B cell (primary cell): ENCODE data around the gene BID. TPM values are rescaled to one million over a fixed set of nuclear protein-coding genes. Genes with fewer than 3 reads are reported as not detected.

Experiments used
- ATAC-seq: fragments of 200-7000 bp; cut with Tn5 transposase; one replicate; pipeline ENCODE4 v1.10.0; 2021; ENCODE audit warnings: low read depth, mild to moderate bottlenecking, moderate number of reproducible peaks, moderate library complexity
- CTCF ChIA-PET: fragments of 350-600 bp; sonication (Branson Sonifier 250); formaldehyde crosslinking; loops from one replicate; lab custom pipeline; 2021; ENCODE audit warnings: antibody characterized with exemption, inconsistent platforms; lab: Charles Lee
- POLR2A ChIA-PET: fragments of 350-600 bp; sonication (Branson Sonifier 250); formaldehyde crosslinking; loops from one replicate; lab custom pipeline; 2021; ENCODE audit warnings: antibody characterized with exemption; lab: Charles Lee
- DNase-seq: peaks from one replicate; pipeline ENCODE4 v3.0.0; 2013
- H2AFZ ChIP-seq: 2 replicates; pipeline ENCODE4 v1.6.1; 2012; ENCODE audit warnings: mild to moderate bottlenecking, low read depth, low read length; ENCODE audit not compliant: insufficient read depth, poor library complexity, severe bottlenecking
- H3K27ac ChIP-seq, 2 donors: 1 replicate in 1 of 2; 2 replicates in 1 of 2; pipeline ENCODE4 v1.5.1; 2012 to 2013; ENCODE audit warnings: low read length in 2 of 2, mild to moderate bottlenecking in 2 of 2, moderate library complexity in 1 of 2
- H3K27me3 ChIP-seq, 4 experiments: fragments of 200-600 bp in 1 of 4; sonication (generic) in 1 of 4; replicated peaks in 1 of 4; 1 replicate in 2 of 4; 2 replicates in 2 of 4; pipeline versions ENCODE4 v1.6.1 to v1.7.0; 2013 to 2016; ENCODE audit warnings: low read length in 3 of 4, mild to moderate bottlenecking in 2 of 4, mixed read lengths in 1 of 4, moderate library complexity in 1 of 4; ENCODE audit not compliant: insufficient read depth in 4 of 4, control insufficient read depth in 3 of 4; ENCODE audit errors: control extremely low read depth in 1 of 4
- H3K36me3 ChIP-seq, 2 experiments: replicated peaks in 1 of 2; 1 replicate in 1 of 2; 2 replicates in 1 of 2; pipeline versions ENCODE4 v1.6.1 to v1.7.1; 2013; ENCODE audit warnings: low read length in 1 of 2; ENCODE audit not compliant: insufficient read depth in 2 of 2, control insufficient read depth in 1 of 2; ENCODE audit errors: control extremely low read depth in 1 of 2, extremely low read depth in 1 of 2
- H3K4me1 ChIP-seq, 2 donors: fragments of 200-600 bp in 1 of 2; sonication (generic) in 1 of 2; 1 replicate in 1 of 2; 2 replicates in 1 of 2; pipeline versions ENCODE4 v1.5.1 to v1.6.1; 2013 to 2017; ENCODE audit warnings: low read length in 2 of 2; ENCODE audit not compliant: control insufficient read depth in 2 of 2, insufficient read depth in 2 of 2
- H3K4me2 ChIP-seq: replicated peaks from 2 replicates; pipeline ENCODE3; 2012; ENCODE audit warnings: mild to moderate bottlenecking, low read depth, low read length; ENCODE audit not compliant: poor library complexity, severe bottlenecking
- H3K4me3 ChIP-seq, 5 experiments: fragments of 200-600 bp in 1 of 5; sonication (generic) in 1 of 5; 1 replicate in 3 of 5; 2 replicates in 2 of 5; pipeline versions ENCODE4 v1.5.1 to v1.7.0; 2011 to 2016; ENCODE audit warnings: low read length in 4 of 5, mild to moderate bottlenecking in 4 of 5, low read depth in 2 of 5, control low read depth in 1 of 5, moderate library complexity in 1 of 5; ENCODE audit not compliant: insufficient read depth in 1 of 5; ENCODE audit errors: control extremely low read depth in 1 of 5, extremely low read depth in 1 of 5
- H3K79me2 ChIP-seq: fragments of 200-600 bp; sonication (generic); one replicate; pipeline ENCODE4 v1.6.0; 2016; ENCODE audit warnings: low read length; ENCODE audit not compliant: control insufficient read depth, insufficient read depth
- H3K9ac ChIP-seq: fragments of 200-600 bp; sonication (generic); 2 replicates; pipeline ENCODE4 v1.6.1; 2017; ENCODE audit warnings: mild to moderate bottlenecking, low read length, moderate library complexity
- H3K9me3 ChIP-seq, 3 donors: one replicate each; pipeline versions ENCODE4 v1.6.1 to v1.7.1; 2013; ENCODE audit warnings: low read length in 2 of 3; ENCODE audit not compliant: control insufficient read depth in 2 of 3, insufficient read depth in 1 of 3; ENCODE audit errors: control extremely low read depth in 1 of 3
- H4K20me1 ChIP-seq: 2 replicates; pipeline ENCODE4 v1.6.0; 2012; ENCODE audit warnings: mild to moderate bottlenecking, low read length; ENCODE audit not compliant: insufficient read depth, control insufficient read depth, poor library complexity, severe bottlenecking
- H3K27ac Mint-ChIP-seq: one replicate; pipeline ENCODE4 v1.8.0; 2021; ENCODE audit warnings: mixed read lengths
- H3K27me3 Mint-ChIP-seq: one replicate; pipeline ENCODE4 v1.8.0; 2021; ENCODE audit warnings: mixed read lengths
- H3K4me1 Mint-ChIP-seq: one replicate; pipeline ENCODE4 v1.8.0; 2021; ENCODE audit warnings: mixed read lengths
- H3K4me3 Mint-ChIP-seq: one replicate; pipeline ENCODE4 v1.8.0; 2021; ENCODE audit warnings: mixed read lengths
- H3K9me3 Mint-ChIP-seq: one replicate; pipeline ENCODE4 v1.8.0; 2022; ENCODE audit warnings: mixed read lengths; ENCODE audit not compliant: insufficient read depth
- EZH2 ChIP-seq: IDR thresholded peaks from 2 replicates; pipeline ENCODE4 v1.6.1; 2012; ENCODE audit warnings: borderline replicate concordance, low read depth, mild to moderate bottlenecking, moderate library complexity, low read length; ENCODE audit not compliant: insufficient read depth, poor library complexity, severe bottlenecking
- WGBS: methylation state at CpG from one replicate; pipeline ENCODE4 v1.1.5; 2013; ENCODE audit warnings: missing lambda C conversion rate; ENCODE audit not compliant: insufficient coverage; 5-methylcytosine and 5-hydroxymethylcytosine counted together
- intact Hi-C: fragments of 100-400 bp; cut with micrococcal nuclease; formaldehyde crosslinking; loops from one replicate; pipeline ENCODE4 v1.10.0; 2022
- polyA plus RNA-seq: library from polyadenylated mRNA; depleted of rRNA; stranded (reverse); fragments of >200 nt; gene quantifications from 2 replicates; pipeline ENCODE4 v1.2.3, GENCODE V29; 2012
- total RNA-seq, 2 donors: library from RNA; stranded (reverse); fragments of 120-200 nt in 1 of 2; gene quantifications; 1 replicate in 1 of 2; 2 replicates in 1 of 2; pipeline versions ENCODE4 v1.2.3 to v1.2.4, GENCODE V29; 2013 to 2022
- TF ChIP-seq, protein P1 (sequence below): fragments of 200-600 bp; IDR thresholded peaks from one replicate; pipeline ENCODE4 v1.8.0; 2022; ENCODE audit warnings: antibody characterized with exemption, mild to moderate bottlenecking

Gene BID
- total and polyA plus RNA-seq, 2 donors (not counting 1 experiment from before 2014, with no cell fraction given) = 17.5 to 23.3 TPM

- ChIA-PET CTCF (interaction anchor here (0.9 to 3.0 kb wide), 5 partner anchors 10 to 297 kb away, joined by 3 to 10 read pairs (median 4); no protein-coding TSS in a partner anchor), POLR2A (interaction anchor here (0.9 kb wide), 1 partner anchor 18 kb away, joined by 9 read pairs; no protein-coding TSS in a partner anchor)
- Mint-ChIP-seq H3K27ac (peak overlapping the region; percentile 79), H3K4me3 (peak overlapping the region; percentile 96), H3K4me1 (peaks cover 72% of the 10 kb centered on the region), H3K27me3 (no peaks in the 10 kb centered on the region), H3K9me3 (no peaks in the 10 kb centered on the region)
- peaks cover 51 to 72% of the 10 kb centered on the region in 2 donors for H3K4me1 ChIP-seq
- no peak overlapping the region for H3K27ac ChIP-seq
- H3K4me2 ChIP-seq = peak overlapping the region; percentile 88
- WGBS = 68% methylated on average over 21 of the region's 27 CpGs
- peaks cover 5% of the 10 kb centered on the region for H4K20me1 ChIP-seq
- ATAC-seq = no peak
- no peaks in the 10 kb centered on the region for H3K27me3 ChIP-seq
- peaks cover 0 to 12% (median 0%) of the 10 kb centered on the region in 3 donors for H3K9me3 ChIP-seq
- DNase-seq = peak; percentile 19
- no peak overlapping the region for H3K4me3 ChIP-seq
- TF ChIP-seq, protein P1, sequence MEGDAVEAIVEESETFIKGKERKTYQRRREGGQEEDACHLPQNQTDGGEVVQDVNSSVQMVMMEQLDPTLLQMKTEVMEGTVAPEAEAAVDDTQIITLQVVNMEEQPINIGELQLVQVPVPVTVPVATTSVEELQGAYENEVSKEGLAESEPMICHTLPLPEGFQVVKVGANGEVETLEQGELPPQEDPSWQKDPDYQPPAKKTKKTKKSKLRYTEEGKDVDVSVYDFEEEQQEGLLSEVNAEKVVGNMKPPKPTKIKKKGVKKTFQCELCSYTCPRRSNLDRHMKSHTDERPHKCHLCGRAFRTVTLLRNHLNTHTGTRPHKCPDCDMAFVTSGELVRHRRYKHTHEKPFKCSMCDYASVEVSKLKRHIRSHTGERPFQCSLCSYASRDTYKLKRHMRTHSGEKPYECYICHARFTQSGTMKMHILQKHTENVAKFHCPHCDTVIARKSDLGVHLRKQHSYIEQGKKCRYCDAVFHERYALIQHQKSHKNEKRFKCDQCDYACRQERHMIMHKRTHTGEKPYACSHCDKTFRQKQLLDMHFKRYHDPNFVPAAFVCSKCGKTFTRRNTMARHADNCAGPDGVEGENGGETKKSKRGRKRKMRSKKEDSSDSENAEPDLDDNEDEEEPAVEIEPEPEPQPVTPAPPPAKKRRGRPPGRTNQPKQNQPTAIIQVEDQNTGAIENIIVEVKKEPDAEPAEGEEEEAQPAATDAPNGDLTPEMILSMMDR = no peak
- no peak for TF ChIP-seq EZH2
- H2AFZ ChIP-seq = no peak overlapping the region
- no peaks in the 10 kb centered on the region for H3K36me3 ChIP-seq
- H3K79me2 ChIP-seq = peaks cover 32% of the 10 kb centered on the region
- H3K9ac ChIP-seq = no peak overlapping the region
- intact Hi-C loops = no loop called here
Measured at GRCh38 chr22:17779286-17780115, 5.2 kb upstream of the BID start.
